Calu3 (cell line): Measurements from ENCODE around the gene CRTC1. TPM values are rescaled to one million over a fixed set of nuclear protein-coding genes. Genes with fewer than 3 reads are reported as not detected.

Experiments used
- BruUV-seq: library from RNA; stranded (reverse); fragments of 400-500 nt; replicated peaks from 2 replicates; lab custom pipeline; 2021; lab: Mats Ljungman, UMichigan
- CTCF ChIA-PET: fragments of 300-600 bp; sonication (Branson Sonifier 250); formaldehyde crosslinking; loops from one replicate; lab custom pipeline; 2022; ENCODE audit warnings: antibody characterized with exemption; lab: Charles Lee
- DNase-seq: peaks from one replicate; pipeline ENCODE4 v3.0.0; 2022
- H3K27ac Mint-ChIP-seq: one replicate; pipeline ENCODE4 v1.8.0; 2022; ENCODE audit warnings: mixed read lengths; ENCODE audit not compliant: unreplicated experiment
- H3K27me3 Mint-ChIP-seq: one replicate; pipeline ENCODE4 v1.8.0; 2022; ENCODE audit warnings: mixed read lengths; ENCODE audit not compliant: unreplicated experiment
- H3K36me3 Mint-ChIP-seq: one replicate; pipeline ENCODE4 v1.8.0; 2022; ENCODE audit warnings: mild to moderate bottlenecking, moderate library complexity, mixed read lengths; ENCODE audit not compliant: insufficient read depth, unreplicated experiment
- H3K4me1 Mint-ChIP-seq: one replicate; pipeline ENCODE4 v1.8.0; 2022; ENCODE audit warnings: mild to moderate bottlenecking, low read depth, mixed read lengths; ENCODE audit not compliant: unreplicated experiment
- H3K4me3 Mint-ChIP-seq: one replicate; pipeline ENCODE4 v1.8.0; 2022; ENCODE audit warnings: mild to moderate bottlenecking, low read depth, moderate library complexity, mixed read lengths; ENCODE audit not compliant: unreplicated experiment
- H3K9me3 Mint-ChIP-seq: one replicate; pipeline ENCODE4 v1.8.0; 2022; ENCODE audit warnings: low read depth, mixed read lengths; ENCODE audit not compliant: unreplicated experiment
- intact Hi-C: fragments of 100-400 bp; cut with micrococcal nuclease; formaldehyde crosslinking; loops from one replicate; pipeline ENCODE4 v1.10.0; 2022; ENCODE audit not compliant: unreplicated experiment
- total RNA-seq: library from RNA; stranded (reverse); gene quantifications from 2 replicates; pipeline ENCODE4 v1.2.3, GENCODE V29; 2022
- TF ChIP-seq, protein P1 (sequence below): fragments of 200-600 bp; IDR thresholded peaks from one replicate; pipeline ENCODE4 v1.8.0; 2022; ENCODE audit warnings: antibody characterized with exemption; ENCODE audit not compliant: unreplicated experiment

CRTC1 gene
- total RNA-seq, 1 experiment from 2014 or later, result 8.5 TPM

DNA sequence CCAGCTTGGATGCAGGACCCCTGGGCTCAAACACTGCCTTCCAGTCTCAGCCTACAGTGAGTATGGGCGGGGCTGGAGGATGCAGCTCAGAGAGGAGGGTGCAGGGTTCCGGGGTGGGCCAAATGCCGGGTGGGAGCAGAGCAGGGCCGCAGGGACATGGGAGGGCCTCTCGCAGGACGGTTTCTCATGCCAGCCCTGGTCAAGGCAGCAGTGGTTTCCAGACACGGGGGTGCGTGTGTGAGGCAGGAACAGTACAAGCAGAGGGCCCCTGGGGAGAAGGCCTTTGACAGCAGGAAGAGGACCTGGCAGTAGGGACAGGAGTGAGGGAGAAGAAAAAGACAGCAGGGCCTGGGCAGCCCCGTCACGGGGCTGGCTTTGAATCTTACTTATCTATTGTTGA lies 34.1 kb downstream of the CRTC1 start:
- TF ChIP-seq, protein P1, sequence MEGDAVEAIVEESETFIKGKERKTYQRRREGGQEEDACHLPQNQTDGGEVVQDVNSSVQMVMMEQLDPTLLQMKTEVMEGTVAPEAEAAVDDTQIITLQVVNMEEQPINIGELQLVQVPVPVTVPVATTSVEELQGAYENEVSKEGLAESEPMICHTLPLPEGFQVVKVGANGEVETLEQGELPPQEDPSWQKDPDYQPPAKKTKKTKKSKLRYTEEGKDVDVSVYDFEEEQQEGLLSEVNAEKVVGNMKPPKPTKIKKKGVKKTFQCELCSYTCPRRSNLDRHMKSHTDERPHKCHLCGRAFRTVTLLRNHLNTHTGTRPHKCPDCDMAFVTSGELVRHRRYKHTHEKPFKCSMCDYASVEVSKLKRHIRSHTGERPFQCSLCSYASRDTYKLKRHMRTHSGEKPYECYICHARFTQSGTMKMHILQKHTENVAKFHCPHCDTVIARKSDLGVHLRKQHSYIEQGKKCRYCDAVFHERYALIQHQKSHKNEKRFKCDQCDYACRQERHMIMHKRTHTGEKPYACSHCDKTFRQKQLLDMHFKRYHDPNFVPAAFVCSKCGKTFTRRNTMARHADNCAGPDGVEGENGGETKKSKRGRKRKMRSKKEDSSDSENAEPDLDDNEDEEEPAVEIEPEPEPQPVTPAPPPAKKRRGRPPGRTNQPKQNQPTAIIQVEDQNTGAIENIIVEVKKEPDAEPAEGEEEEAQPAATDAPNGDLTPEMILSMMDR, result no peak
- Mint-ChIP-seq H3K9me3 (no peaks in the 10 kb centered on the region), H3K36me3 (peaks cover 4% of the 10 kb centered on the region), H3K27ac (no peak overlapping the region), H3K4me3 (no peak overlapping the region), H3K27me3 (no peaks in the 10 kb centered on the region), H3K4me1 (no peaks in the 10 kb centered on the region)
- intact Hi-C loops, result no loop called here
- CTCF ChIA-PET, result no interaction called here
- no peak for DNase-seq
- no TSS peak for BruUV-seq

DNA sequence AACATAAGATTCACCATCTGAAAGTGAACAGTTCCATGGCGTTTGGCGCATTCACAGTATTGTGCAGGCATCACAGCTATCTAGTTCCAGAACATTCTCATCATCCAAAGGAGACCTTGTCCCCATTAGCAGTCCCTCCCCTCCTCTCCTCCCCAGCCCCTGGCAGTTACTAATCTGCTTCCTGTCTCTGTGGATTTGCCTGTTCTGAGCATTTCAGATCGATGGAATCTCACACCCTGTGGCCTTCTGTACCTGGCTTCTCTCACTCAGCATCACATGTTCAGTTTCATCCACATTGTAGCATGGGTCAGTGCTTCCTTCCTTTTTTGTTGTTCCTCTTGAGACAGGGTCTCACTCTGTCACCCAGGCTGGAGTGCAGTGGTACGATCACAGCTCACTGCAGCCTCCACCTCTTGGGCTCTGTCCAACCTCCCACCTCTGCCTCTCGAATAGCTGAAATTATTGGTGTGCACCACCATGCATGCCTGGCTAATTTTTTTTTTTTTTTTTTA lies 34.6 kb downstream of the CRTC1 start:
- Mint-ChIP-seq H3K27me3 (no peaks in the 10 kb centered on the region), H3K27ac (no peak overlapping the region), H3K36me3 (peaks cover 4% of the 10 kb centered on the region), H3K4me1 (no peaks in the 10 kb centered on the region), H3K4me3 (no peak overlapping the region), H3K9me3 (no peaks in the 10 kb centered on the region)
- CTCF ChIA-PET, result no interaction called here
- TF ChIP-seq, protein P1, result no peak
- intact Hi-C loops, result no loop called here
- BruUV-seq, result no TSS peak
- DNase-seq, result no peak

DNA sequence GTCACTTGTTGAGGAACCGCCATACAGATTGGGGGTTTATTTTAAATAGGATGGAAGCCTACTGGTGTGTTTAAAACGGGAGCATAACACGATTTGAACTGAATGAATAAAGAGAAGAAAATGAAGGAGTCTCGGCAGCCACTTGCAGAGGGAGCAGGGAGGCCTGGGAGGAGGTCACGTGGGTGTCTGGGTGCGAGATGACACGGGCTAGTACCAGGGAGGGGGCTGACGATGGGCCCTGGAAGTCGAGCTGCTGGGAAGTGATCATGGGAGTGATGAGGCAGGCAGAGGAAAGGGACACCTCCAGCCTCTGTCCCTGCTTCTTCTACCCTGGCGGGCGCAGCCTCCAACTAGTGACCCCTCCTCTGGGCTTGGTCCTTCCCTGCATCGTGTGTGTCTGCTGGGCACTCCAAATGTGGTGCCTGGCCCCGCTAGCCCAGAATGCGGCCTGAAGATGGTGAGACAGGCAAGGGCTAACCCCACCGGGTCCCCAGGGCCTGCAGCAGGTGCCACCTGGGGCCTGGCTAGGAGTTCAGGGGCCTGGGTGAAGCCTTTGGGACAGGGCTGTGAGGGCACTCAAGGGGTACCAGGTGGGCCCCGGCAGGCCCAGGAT lies 35.5 kb downstream of the CRTC1 start:
- CTCF ChIA-PET, result no interaction called here
- no peaks in the 10 kb centered on the region for H3K27me3 Mint-ChIP-seq
- intact Hi-C loops, result no loop called here
- H3K27ac Mint-ChIP-seq, result no peak overlapping the region
- no TSS peak for BruUV-seq
- no peaks in the 10 kb centered on the region for H3K4me1 Mint-ChIP-seq
- DNase-seq, result no peak
- no peak overlapping the region for H3K4me3 Mint-ChIP-seq
- no peaks in the 10 kb centered on the region for H3K9me3 Mint-ChIP-seq
- TF ChIP-seq, protein P1, result no peak
- H3K36me3 Mint-ChIP-seq, result peaks cover 4% of the 10 kb centered on the region

DNA sequence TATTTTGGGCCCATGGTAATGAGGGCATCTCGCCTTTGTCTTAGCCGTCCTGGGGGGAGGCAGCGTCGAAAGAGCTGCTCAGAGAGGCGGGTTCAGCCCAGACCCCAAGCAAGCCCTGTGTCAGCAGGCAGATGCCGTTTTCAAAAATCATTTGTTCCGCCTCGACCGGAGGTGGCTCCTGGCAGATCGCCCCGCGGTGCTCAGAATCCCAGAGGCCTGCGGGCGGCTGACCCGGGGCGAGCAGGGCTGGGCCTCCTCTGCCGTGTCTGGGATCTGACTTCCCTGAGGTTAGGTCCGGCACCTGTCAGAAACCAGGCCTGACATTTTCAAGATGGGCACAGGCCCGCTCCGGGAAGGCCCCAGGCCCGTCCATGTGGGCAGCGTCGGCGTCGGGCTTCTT lies 36.1 kb downstream of the CRTC1 start:
- Mint-ChIP-seq H3K4me1 (no peaks in the 10 kb centered on the region), H3K36me3 (peaks cover 4% of the 10 kb centered on the region), H3K27me3 (no peaks in the 10 kb centered on the region), H3K4me3 (no peak overlapping the region), H3K27ac (no peak overlapping the region), H3K9me3 (no peaks in the 10 kb centered on the region)
- no TSS peak for BruUV-seq
- no peak for DNase-seq
- CTCF ChIA-PET, result no interaction called here
- intact Hi-C loops, result no loop called here
- TF ChIP-seq, protein P1, result no peak
